Progenitor cell of endocrine pancreas (in vitro differentiated cells): ENCODE data around the gene PCDH1. TPM values are rescaled to one million over a fixed set of nuclear protein-coding genes. Genes with fewer than 3 reads are reported as not detected.

Source experiments
- DNase-seq: peaks from one replicate; pipeline ENCODE4 v3.0.0; 2021; ENCODE audit warnings: low spot score; ENCODE audit not compliant: unreplicated experiment
- H3K27ac Mint-ChIP-seq: 2 replicates; pipeline ENCODE4 v1.8.0; 2021; ENCODE audit warnings: mild to moderate bottlenecking, moderate library complexity, mixed read lengths
- H3K27me3 Mint-ChIP-seq: 2 replicates; pipeline ENCODE4 v1.8.0; 2021; ENCODE audit warnings: mixed read lengths
- H3K36me3 Mint-ChIP-seq: 2 replicates; pipeline ENCODE4 v1.8.0; 2022; ENCODE audit warnings: mixed read lengths; ENCODE audit not compliant: insufficient read depth
- H3K4me1 Mint-ChIP-seq: 2 replicates; pipeline ENCODE4 v1.8.0; 2021; ENCODE audit warnings: low read depth, mixed read lengths
- H3K4me3 Mint-ChIP-seq: 2 replicates; pipeline ENCODE4 v1.8.0; 2021; ENCODE audit warnings: low read depth, mild to moderate bottlenecking, moderate library complexity, mixed read lengths
- H3K9me3 Mint-ChIP-seq: 2 replicates; pipeline ENCODE4 v1.8.0; 2021; ENCODE audit warnings: low read depth, mixed read lengths
- CTCF ChIP-seq: fragments of 200-600 bp; sonication (generic); IDR thresholded peaks from one replicate; pipeline ENCODE4 v1.5.0; 2021; ENCODE audit warnings: antibody characterized with exemption, mild to moderate bottlenecking; ENCODE audit not compliant: unreplicated experiment
- total RNA-seq: library from RNA; stranded (reverse); gene quantifications from 2 replicates; pipeline ENCODE4 v1.2.1, GENCODE V29; 2021

Gene PCDH1
- total RNA-seq, 1 donor from 2014 or later: 6.3 TPM

DNA sequence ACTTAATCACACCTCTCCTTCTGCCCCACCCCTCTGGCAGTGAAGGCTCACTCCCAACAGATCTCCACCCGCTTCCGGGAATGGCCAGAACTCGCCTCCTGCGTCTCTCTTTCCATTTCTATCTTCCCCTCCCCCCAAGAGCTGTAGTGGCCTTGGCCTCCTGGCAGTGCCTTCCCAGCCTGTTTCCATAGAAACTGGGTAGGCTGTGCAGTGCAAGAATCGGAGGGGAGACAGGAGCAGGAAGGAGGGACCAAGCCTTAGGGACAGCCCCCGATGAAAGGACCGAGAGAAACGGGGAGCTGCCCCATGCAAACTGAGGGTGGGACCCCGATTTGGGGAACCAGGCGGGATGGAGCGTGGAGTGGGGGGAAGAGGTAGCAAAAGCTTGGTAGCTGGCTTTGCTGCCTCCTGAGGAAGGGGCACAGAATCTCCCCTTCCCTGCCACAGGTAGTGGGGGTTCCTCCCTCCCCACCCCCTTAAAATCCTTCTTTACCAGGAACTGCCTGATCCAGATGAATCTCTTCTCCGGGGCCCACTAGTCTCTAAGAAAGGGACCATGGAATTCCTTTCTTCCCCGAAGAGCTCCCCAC lies 4.5 kb upstream of the PCDH1 start:
- Mint-ChIP-seq H3K36me3 (no peaks in the 10 kb centered on the region), H3K27me3 (peaks cover 64% of the 10 kb centered on the region), H3K9me3 (no peaks in the 10 kb centered on the region), H3K27ac (no peak overlapping the region), H3K4me3 (peak overlapping the region; percentile 51), H3K4me1 (peaks cover 10% of the 10 kb centered on the region)
- TF ChIP-seq CTCF: no peak
- no peak for DNase-seq

DNA sequence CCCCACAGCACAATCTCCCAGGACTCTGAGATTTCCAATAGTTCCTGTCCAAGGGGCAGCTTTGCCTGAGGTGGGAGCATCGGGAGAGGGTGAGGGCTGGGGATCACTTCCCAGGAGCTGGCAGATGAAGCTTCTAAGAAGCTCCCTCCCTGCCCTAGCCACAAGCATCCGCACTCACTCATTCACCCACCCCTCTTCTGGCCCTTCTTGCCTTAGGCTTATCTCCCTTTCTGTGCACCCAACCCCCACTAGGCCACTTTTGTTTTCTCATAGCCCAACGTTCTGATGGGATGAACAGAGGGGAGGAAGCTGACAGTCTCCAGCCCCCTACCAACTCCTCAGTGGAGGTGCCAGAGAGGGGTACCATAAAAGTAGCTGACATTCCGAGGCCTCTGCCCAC lies 3.7 kb upstream of the PCDH1 start:
- no peaks in the 10 kb centered on the region for H3K36me3 Mint-ChIP-seq
- peaks cover 72% of the 10 kb centered on the region for H3K27me3 Mint-ChIP-seq
- no peak for TF ChIP-seq CTCF
- H3K4me1 Mint-ChIP-seq: peaks cover 18% of the 10 kb centered on the region
- H3K4me3 Mint-ChIP-seq: no peak overlapping the region
- H3K9me3 Mint-ChIP-seq: no peaks in the 10 kb centered on the region
- H3K27ac Mint-ChIP-seq: no peak overlapping the region
- DNase-seq: no peak

DNA sequence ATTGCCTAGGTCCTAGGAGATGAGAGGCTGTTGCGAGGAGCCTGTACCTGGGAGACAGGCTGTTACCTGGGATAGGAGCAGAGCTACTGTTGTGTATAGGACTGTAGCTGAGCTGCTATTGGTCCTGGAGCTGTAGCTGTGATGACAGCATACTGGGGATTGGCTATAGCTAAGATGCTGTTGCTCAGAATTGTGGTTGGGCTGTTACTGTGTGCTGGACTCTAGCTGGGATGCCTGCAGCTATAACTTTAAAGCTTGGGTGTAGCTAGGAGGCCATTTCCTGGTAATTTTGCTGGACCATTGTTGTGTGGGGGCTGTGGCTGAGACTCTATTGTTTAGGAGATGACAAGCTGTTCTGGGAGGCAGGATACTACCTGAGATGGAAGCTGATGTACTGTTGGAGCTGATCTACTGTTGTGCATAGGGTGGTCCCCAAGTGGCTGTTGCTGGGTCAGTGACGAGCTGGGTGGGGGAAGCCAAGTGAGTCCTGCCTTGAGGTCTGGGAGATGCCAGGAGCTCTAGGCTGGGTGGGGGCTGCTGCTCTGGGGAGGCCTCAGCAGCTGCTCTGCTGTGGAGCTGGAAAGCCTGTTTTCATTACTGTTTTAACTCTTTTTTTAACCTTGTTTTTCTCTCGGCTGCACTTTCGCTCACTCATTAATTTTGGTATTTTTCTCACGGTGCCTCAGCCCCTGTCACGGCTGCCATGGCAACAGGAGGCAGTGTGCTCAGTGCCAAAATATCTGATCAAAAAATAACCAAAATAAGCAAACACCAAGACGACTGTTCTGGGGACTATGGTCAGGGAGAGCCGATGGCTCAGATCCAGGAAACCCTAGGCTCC lies 3.0 kb upstream of the PCDH1 start:
- no peak for DNase-seq
- peaks cover 20% of the 10 kb centered on the region for H3K4me1 Mint-ChIP-seq
- H3K4me3 Mint-ChIP-seq: no peak overlapping the region

DNA sequence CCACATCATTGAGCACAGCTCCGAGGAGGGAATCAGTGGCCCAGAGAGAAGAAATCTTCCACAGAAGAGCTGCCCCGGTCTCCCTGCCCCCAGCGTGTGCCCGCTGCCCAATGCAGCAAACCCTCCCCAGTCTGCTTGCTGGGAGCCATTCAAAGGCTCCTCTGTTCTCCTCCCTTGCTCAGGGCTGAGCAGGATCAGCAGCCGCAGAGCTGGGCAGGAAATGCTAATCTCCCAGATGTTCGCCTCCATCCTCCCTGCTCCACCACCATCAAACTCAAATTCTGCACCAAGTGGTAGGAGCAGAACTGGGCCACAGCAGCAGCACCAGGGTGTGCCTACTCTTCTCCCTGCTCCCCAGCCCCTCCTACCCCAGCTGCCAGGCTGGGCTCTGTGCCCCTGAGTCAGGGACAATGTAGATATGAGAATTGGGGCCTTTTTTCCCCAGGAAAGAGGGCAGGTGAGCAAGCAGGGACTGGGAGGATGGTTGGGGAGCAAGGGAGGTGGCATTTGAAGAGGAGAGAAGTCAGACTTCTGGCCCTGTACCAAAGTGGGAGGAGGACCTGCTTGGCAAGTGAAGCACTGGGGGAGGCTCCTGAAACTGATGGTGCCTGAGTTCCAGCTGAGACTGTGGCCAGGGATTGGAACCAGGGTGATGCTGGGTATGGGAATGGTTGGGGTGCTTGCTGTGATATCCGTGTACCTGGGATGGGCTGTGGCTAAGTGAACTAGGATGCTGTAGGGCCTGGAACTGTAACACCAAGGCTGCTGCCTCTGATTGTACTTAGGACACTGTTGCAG lies 1.9 kb upstream of the PCDH1 start:
- DNase-seq: no peak
- Mint-ChIP-seq H3K27ac (no peak overlapping the region), H3K27me3 (peaks cover 77% of the 10 kb centered on the region), H3K4me3 (no peak overlapping the region), H3K36me3 (no peaks in the 10 kb centered on the region), H3K4me1 (peaks cover 26% of the 10 kb centered on the region), H3K9me3 (no peaks in the 10 kb centered on the region)
- no peak for TF ChIP-seq CTCF

More for the DNA sequence above, 3.0 kb upstream of the PCDH1 start:
- TF ChIP-seq CTCF: no peak
- H3K36me3 Mint-ChIP-seq: no peaks in the 10 kb centered on the region
- H3K27me3 Mint-ChIP-seq: peaks cover 76% of the 10 kb centered on the region
- no peak overlapping the region for H3K27ac Mint-ChIP-seq
- H3K9me3 Mint-ChIP-seq: no peaks in the 10 kb centered on the region

- DNase-seq: no peak
- Mint-ChIP-seq H3K9me3 (no peaks in the 10 kb centered on the region), H3K36me3 (no peaks in the 10 kb centered on the region), H3K4me3 (peak overlapping the region; percentile 75), H3K27me3 (peaks cover 77% of the 10 kb centered on the region), H3K27ac (peak overlapping the region; percentile 0), H3K4me1 (peaks cover 34% of the 10 kb centered on the region)
- no peak for TF ChIP-seq CTCF
Observed at GRCh38 chr5:141879426-141879759, 1.2 kb upstream of the PCDH1 start.
